GM19397 (cell line): ENCODE measurements around the gene WAC.
"Not testable (repeated sequence)": the region's sequence is repeated elsewhere in the genome, so short reads cannot be mapped to it uniquely, and the experiment has no call there.

Source experiments
- ATAC-seq: cut with Tn5 transposase; IDR thresholded peaks from one replicate; pipeline ENCODE4 v1.9.1; 2021; ENCODE audit warnings: mild to moderate bottlenecking, moderate library complexity; ENCODE audit not compliant: unreplicated experiment

WAC gene

DNA sequence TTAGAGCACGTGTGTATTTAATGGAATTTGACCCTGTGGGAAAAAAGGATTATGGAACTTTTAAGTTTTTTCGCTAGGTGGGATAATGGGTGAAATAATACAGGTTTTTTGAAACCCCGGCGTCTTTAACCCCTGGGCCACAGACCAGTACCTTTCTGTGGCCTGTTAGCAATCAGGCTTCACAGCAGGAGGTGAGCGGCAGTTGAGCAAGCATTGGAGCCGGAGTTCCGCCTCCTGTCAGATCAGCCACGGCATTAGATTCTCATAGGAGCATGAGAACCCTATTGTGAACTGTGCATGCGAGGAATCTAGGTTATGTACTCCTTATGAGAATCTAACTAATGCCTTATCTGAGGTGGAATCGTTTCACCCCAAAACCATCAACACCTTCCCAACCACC lies 28.6 kb downstream of the WAC start:
- no peak for ATAC-seq

- no peak for ATAC-seq
Measured at GRCh38 chr10:28564905-28565304, 32.0 kb downstream of the WAC start.

GRCh38 chr10:28566458-28567015 lies 33.6 kb downstream of the WAC start:
- no peak for ATAC-seq

DNA sequence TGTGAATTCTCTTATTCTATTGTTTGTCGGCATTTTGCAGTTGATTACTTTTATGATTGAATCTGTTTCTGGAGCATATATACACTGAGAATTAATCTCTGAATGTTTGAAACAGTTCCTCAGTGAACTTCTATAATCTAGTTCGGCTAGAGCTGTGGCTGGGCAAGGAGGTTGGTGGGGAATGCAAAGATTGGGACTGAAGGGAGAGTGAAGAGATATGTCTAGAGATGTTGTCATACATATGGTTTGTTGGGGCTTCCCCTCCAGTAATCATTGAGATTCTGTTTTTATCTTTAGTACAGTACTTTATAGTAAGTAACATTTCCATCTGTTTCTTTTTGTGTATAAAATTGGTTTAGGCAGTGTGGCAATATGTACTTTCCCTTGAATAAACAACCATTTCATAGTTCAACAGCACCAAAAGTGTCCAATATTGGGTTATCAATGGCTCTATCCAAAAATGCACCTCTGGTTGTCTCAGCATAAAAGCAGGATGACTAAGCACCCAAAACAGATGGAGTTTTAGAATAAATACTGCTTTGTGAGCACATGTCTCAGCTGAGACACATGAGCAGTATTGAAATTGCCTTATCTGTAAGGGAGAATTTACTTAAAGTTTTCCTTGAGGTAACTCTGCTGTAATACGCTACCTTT lies 36.7 kb downstream of the WAC start:
- no peak for ATAC-seq

DNA sequence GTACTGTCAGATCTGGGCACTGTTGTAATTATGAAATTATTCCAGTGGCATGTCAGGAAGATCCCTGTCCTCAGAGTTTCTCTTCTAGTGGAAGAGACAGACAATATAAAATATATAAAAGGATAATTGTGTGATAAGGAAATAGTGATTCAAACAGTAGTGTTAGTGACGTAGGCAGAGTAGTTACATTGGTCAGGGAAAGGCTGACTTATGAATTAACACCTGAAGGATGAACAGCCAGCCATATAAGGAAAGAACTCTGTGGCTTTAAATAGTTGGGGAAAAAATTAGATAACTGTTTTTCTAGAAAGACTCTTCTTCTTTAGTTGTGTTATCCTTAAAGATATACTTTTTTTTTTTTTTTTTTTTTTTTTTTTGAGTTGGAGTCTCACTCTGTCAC lies 37.7 kb downstream of the WAC start:
- no peak for ATAC-seq

DNA sequence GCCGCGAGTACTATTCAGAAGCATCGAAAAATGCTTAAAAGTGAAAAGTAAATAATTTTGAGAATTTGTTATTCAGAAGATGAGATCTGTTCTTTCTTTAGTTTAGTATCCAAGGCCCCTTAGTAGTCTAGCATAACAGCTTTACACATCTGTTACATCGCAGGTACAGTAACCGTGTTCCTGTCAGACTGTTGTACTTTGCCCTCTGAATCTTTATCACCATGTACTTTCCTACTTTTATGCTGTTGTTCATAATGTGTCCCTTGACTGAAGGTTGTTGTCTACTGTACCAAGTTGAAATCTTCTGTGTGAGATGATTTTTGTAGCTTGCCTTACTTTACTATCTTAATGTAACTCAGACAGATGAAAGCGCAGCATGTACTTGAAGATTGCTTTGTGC lies 38.3 kb downstream of the WAC start:
- ATAC-seq = no peak

GRCh38 chr10:28574214-28574613 lies 41.3 kb downstream of the WAC start:
- not testable (repeated sequence) for ATAC-seq

DNA sequence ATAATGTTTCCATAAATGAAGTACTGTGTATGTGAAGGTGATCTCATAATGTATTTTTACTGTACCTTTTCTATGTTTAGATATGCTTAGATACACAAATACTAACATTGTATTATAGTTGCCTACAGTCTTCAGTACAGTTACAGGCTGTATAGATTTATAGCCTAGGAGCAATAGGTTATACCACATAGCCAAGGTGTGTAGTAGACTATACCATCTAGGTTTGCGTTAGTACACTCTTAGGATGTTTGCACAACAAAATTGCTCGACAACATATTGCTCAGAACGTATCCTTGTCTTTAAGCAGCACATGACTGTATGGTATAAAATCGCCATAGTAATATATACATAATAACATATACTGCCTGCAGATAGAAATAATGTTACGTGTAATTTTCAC lies 42.9 kb downstream of the WAC start:
- ATAC-seq = no peak

- no peak for ATAC-seq
Measured at GRCh38 chr10:28577506-28577905, 44.6 kb downstream of the WAC start.

DNA sequence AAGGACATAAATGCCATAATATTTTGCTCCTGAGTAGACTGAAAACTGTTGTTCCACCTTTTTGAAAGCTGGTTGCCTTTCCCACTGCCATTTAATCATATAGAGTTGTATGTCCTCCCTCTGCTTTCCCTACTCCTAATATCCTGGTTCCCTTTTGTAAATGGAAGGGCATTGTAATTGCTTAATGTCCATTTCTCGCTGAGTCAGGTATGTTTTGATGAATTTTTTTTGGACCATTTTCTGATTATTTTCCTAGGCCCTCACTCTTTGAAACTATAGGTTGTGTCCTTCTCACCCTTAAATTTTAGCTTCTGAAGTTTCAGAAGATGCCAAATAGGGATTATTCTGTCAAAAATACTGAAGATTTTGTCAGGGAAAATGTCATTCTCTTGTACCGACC lies 45.5 kb downstream of the WAC start:
- ATAC-seq = no peak

- no peak for ATAC-seq
Measured at GRCh38 chr10:28580825-28581224, 47.9 kb downstream of the WAC start.

- ATAC-seq = no peak
Measured at GRCh38 chr10:28581916-28582315, 49.0 kb downstream of the WAC start.

GRCh38 chr10:28585076-28585475 lies 52.2 kb downstream of the WAC start:
- ATAC-seq = no peak

DNA sequence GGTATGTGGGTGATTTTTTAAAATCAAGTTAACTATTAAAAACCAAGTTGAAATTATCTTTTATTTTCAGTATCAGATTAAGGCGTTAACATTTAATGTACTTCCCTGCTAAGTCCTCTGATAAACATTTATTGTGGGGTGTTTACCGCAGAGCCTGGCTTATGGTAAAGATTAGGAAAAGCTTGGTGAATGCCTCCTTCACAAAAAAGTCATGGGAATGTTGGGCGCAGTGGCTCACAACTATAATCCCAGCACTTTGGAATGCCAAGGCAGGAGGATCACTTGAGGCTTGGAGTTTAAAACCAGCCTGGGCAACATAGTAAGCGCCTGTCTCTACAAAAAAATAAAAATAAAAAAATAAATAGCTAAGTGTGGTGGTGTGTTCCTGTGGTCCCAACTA lies 53.3 kb downstream of the WAC start:
- no peak for ATAC-seq

DNA sequence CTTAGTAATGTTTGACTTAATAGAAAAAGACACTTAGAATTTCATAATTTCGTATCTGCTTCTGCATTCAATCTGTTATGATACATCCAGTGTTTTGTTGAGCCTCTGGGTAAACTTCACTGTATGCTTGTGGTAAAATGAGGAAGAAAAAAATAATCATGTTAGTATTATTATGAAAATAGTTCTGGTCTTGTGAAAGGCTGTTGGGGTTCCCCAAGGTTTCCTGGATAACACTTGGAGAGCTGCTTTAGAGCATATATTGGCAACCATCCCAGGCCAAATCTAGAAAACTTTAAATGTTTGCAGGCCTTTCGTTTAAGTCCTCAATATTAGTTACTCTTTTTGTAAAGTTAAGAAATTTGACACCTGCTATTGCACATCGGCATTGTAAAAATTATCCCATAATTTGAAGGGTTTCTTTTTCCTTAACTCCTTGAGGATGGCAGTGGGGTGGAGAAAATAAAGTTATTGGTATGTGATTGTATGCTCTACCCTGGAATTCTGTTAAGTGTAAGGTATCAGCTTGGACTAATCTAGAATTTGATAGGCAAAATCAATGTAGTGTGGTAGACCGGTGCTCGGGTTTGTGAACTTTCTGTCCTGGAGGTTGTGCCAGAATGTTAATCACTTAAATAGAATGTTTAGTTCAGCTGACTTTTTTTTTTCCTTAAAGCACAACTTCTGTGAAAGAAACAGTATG lies 54.5 kb downstream of the WAC start:
- ATAC-seq = no peak

DNA sequence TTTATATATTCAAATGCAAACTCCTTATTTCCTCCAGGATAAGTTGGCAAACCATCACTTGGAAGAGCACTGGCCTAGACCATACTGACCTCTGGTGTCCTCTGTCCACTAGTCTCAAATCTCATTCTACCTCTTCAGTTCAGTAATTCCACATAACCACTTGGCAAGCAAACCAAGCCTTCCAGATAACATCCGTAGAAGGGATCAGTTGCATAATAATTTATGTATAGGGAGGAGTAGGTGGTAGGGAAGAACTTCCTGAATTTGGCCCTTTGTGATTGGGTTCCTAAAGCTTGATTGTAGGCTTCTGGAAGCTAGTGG lies 55.0 kb downstream of the WAC start:
- no peak for ATAC-seq

- no peak for ATAC-seq
Measured at GRCh38 chr10:28592953-28593352, 60.0 kb downstream of the WAC start.

DNA sequence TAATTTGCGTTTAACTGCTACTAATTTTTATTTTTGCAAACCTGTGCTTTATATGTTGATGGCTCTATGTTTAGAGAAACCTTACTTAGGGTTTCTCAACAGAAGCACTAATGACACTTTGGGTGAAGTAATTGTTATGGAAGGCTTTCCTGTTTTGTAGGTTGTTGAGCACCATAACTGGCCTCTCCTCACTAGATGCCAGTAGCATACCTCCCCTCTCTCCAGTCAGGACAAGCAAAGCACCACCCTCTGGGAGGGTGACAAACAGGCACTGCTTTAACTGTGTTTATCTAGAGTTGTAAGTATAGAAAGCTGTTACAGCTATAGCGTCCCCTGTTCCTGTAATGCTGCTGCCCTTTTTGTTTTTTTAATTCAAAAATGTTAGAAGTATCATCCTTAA lies 60.9 kb downstream of the WAC start:
- no peak for ATAC-seq

- no peak for ATAC-seq
Measured at GRCh38 chr10:28594406-28594805, 61.5 kb downstream of the WAC start.

DNA sequence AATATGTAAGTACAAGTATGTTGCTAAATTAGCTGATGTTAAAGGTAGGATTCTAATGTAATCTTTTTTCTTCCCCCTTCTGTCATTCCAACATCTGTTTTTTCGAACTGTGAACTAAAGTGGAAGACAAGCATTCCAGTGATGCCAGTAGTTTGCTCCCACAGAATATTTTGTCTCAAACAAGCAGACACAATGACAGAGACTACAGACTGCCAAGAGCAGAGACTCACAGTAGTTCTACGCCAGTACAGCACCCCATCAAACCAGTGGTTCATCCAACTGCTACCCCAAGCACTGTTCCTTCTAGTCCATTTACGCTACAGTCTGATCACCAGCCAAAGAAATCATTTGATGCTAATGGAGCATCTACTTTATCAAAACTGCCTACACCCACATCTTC lies 62.7 kb downstream of the WAC start:
- no peak for ATAC-seq

- no peak for ATAC-seq
Measured at GRCh38 chr10:28600056-28600455, 67.1 kb downstream of the WAC start.

- no peak for ATAC-seq
Measured at GRCh38 chr10:28601012-28601411, 68.1 kb downstream of the WAC start.
